Hematopoietic multipotent progenitor cell treated with erythropoietin and hydrocortisone succinate and interleukin-3 and kit ligand, for 6 days (in vitro differentiated cells): ENCODE results near the gene RASA4.
"Not testable (repeated sequence)": the region's sequence is repeated elsewhere in the genome, so short reads cannot be mapped to it uniquely, and the experiment has no call there.

Experiments used
- DNase-seq: peaks from one replicate; pipeline ENCODE4 v3.0.0-alpha.2; 2015

The RASA4 gene

DNA sequence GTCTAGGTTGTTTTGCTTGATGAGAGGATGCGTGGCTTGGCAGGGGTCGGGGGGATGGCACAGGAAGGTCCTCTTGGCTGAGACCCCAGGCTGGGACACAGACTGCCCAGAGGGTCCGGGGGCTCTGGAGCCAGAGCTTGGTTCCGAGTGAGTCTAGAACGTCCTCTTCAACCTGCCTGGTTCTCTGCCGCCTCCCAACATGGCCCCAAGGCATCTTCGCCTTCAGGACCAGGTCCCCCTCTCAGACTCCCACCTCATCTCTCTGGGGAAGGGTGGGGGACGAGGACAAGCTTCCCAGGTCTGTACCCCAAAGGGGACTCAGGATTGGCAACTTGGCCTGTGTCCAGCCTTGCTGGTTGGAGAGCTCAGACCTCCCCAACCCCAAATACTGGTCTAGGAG is 74.5 kb downstream of the RASA4 start:
- DNase-seq, result not testable (repeated sequence)

DNA sequence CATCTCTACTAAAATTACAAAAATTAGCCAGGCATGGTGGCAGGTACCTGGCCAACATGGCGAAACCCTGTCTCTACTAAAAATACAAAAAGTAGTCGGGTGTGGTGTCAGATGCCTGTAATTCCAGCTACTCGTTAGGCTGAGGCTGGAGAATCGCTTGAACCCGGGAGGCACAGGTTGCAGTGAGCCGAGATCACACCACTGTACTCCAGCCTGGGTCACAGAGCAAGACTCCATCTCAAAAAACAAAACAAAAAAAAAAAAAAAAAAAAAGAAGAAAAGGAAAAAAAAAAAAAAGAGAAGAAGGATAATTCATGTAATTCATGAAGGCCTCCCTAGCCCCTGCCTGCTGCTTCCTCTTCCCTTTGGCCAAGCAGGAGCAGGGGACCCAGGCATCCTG is 76.0 kb downstream of the RASA4 start:
- DNase-seq, result not testable (repeated sequence)

DNA sequence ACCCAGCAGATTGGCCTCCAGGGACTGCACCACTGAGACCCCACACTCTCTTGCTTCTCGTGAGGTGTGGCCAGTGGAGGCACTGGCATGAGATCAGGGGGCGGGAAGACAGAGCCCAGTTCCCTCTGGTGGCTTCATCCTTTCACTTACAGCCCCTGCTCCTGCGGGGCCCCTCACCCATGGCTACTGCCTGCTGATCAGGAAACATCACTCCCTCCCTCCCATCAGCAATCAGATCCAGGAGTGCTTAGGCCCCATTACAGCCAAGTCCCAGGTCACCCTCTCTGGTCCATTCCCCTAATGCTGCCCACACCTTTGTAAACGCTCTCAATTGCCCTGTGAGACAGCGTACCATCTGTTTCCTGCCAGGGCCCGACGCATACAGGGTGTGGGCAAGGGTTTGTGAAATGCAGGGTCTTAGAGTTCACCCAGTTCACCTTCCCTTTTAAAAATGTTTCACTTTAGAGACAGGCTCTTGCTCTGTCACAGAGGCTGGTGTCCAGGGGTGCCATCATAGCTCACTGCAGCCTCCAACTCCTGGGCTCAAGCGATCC is 81.4 kb downstream of the RASA4 start:
- DNase-seq, result peak; percentile 0

- not testable (repeated sequence) for DNase-seq
Measured at GRCh38 chr7:102532127-102532526, 84.4 kb downstream of the RASA4 start.

DNA sequence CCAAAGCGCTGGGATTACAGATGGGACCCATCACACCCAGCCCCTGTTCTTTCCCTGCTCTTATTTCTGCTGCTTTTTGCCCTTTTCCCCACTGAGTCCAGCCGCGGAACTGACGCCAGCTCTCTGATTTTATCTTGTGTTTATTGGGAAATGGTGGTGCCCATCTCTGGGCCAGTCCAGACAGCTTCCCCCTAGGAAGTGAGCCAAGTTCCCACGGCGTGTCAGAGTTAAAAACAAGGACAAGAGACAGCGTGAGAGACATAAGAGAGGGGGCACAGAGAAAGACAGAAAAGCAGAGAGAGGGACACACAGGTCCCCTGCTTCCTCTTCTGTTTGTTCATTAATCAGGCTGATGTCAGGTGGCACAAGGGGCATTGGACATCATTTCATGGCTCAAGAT is 85.0 kb downstream of the RASA4 start:
- DNase-seq, result not testable (repeated sequence)

DNA sequence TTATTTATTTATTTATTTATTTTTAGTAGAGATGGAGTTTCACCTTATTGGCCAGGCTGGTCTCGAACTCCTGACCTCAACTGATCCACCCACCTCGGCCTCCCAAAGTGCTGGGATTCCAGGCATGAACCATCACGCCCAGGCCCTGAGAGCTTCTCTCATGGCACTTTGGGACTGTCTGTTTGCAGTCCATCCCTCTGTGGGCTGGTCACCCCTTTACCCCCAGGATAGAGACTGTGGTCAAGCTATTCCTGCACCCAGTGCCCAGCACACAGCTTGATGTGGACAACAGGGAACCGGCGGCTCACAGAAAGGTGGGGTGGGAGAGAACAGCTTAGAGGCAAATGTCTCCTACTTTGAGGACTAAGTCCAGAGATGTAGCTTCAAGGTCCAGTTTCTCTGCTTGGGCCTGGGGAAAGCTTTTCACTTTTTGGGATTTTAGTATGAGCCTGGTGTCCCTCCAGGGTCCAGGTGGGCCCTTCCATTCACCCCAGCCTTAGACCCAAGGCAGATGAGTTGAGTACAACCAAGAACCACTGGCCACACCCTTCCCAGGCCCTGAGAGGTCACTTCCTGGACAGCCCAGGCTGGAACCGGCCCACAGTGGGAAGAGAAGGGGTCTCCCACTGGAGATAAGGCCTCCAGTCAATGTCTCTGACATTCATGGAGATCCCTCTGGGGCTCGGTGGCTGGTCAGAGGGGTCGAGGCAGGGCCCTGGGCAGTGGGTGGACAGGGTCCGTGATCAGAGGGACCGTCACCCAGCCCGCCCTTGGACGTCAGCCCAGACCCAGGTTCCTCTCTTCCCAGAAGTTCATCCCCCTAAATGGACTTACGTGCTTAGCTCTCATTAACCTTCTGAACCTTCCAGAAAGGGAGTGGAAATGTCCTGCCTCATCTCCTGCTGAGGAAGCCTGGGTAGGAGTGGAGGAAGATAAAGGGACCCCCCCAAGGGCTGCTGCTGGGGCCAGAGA is 88.4 kb downstream of the RASA4 start:
- not testable (repeated sequence) for DNase-seq

GRCh38 chr7:102527182-102527581 is 89.4 kb downstream of the RASA4 start:
- not testable (repeated sequence) for DNase-seq

DNA sequence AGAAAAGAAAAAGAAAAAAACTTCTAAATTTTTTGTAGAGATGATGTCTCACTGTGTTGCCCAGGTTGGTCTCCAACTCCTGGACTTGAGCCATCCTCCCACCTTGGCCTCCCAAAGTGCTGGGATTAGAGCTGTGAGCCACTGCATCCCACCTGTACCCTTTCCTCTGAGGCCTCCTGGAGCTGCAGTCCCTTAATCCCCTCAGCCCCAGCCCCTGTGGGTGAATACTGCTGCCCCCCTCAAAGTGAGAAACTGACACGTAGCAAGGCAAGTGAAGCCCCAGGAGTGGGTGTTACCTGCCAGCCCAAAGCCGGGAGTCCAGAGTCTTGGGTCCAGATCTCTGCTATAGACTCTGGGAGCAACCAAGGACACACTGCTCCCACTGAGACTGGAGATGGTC is 91.8 kb downstream of the RASA4 start:
- DNase-seq, result not testable (repeated sequence)
